SKM-1 (cell line): ENCODE data around the gene RETREG3.

Experiments
- DNase-seq: peaks from one replicate; lab custom pipeline; 2025; ENCODE audit not compliant: unreplicated experiment; lab: John Stamatoyannopoulos, UW

The RETREG3 gene

DNA sequence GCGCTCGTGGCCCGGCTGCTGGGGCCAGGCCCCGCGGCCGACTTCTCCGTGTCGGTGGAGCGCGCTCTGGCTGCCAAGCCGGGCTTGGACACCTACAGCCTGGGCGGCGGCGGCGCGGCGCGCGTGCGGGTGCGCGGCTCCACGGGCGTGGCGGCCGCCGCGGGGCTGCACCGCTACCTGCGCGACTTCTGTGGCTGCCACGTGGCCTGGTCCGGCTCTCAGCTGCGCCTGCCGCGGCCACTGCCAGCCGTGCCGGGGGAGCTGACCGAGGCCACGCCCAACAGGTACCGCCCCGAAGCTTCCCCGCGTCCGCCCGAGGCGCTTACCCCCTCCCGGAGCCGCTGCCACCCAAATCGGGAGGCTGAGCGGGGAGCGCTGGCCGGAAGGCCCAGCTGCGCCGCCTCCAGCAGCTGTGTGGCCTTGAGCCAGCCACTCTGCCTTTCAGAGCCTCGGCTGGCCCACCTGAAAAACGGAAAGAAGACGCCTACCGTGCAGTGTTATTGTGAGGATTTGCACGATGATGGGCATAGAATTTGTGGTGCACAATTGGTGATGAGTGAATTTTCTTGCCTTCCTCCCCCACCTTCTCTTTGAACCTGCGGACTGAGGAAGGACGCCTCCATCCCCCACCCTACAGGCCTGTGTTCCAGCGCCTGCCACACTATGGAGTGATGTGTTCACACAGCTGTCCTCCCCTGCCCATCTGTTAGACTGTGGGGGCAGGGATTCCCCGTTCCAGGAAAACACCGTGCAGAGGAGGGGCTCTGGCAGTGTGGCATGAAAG lies 72.6 kb downstream of the RETREG3 start:
- DNase-seq, result peak; percentile 30

DNA sequence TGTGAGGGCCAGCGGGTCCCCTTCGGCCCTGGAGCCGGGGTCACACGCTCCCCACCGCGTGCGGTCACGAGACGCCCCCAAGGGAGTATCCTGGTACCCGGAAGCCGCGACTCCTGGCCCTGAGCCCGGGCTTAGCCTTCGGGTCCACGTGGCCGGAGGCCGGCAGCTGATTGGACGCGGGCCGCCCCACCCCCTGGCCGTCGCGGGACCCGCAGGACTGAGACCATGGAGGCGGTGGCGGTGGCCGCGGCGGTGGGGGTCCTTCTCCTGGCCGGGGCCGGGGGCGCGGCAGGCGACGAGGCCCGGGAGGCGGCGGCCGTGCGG lies 73.2 kb downstream of the RETREG3 start, which contains the start of gene NAGLU:
TSS of gene NAGLU (plus strand) at position 194 of the 324 bp plus-strand sequence. CDS start at position 226, 32 bp downstream.
- DNase-seq, result peak; percentile 62

DNA sequence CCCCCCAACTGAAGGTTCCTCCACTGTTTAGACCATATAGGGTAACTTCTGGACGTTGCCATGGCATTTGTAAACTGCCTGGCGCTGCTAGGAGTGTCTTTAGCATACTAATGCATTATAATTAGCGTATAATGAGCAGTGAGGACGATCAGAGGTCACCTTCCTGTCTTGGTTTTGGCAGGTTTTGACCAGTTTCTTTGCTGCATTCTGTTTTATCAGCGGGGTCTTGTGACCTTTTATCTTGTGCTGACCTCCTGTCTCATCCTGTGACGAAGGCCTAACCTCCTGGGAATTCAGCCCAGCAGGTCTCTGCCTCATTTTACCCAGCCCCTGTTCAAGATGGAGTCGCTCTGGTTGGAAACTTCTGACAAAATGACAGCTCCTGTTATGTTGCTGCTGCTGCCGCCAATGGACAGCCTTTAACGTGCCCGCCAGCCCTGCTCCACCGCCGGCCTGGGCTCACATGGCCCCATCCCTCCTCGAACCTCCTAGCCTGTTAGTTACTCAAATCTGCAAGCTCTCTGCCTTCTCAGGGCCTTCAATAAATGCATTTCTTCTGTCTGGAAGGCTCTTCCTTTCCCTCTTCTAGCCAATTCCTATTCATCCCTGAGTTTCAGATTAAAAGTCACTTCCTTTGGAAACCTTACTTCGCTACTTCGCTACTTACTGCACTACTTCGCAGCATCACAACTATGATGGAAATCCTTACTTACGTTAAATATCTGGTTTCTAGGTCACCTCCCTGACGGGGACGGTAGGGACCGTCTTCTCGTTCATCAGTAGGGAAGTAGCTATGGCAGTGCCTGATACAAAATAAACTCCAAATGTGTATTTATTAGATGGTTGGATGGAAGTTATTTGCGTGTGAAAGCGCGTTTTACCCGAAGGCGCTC lies 73.8 kb downstream of the RETREG3 start:
- DNase-seq, result peak; percentile 42

DNA sequence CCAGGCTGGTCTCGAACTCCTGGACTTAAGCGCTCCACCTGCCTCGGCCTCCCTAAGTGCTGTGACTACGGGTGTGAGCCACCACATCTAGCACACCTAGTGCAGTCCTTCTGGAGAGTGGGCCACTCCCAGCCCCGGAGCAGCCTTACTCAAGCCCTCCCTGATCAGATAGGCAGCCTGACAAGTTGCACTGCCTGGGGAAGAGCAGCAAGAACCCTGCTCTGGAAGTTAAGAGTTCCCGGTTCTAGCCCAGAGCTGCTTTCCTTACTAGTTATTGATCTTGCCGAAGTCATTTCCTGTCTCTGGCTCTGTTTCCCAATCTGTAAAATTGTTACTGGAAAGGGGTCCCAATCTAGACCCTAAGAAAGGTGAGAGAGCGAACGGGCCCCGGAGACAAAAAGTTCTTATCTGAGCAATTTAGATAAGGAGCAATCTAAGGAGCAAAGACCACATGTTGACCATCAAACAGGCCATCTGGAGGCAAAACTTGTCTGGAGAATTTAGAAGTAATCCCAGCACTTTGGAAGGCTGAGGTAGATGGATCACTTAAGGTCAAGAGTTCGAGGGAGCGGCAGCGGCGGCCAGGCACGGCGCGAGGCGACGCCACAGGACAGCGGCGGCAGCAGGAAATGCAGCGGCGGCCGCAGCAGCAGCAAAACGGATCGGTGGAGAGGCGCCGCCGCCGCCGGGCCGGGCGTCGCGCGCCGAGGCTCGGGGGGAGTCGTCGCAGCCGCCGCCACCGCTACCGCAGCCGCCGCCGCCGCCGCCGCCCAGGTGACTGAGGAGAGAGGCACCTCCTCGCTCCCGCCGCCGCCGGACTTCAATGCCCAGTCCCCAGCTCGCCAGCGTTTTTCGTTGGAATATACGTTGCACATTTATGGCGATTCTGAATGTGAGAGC lies 77.5 kb downstream of the RETREG3 start:
- DNase-seq, result peak; percentile 36

DNA sequence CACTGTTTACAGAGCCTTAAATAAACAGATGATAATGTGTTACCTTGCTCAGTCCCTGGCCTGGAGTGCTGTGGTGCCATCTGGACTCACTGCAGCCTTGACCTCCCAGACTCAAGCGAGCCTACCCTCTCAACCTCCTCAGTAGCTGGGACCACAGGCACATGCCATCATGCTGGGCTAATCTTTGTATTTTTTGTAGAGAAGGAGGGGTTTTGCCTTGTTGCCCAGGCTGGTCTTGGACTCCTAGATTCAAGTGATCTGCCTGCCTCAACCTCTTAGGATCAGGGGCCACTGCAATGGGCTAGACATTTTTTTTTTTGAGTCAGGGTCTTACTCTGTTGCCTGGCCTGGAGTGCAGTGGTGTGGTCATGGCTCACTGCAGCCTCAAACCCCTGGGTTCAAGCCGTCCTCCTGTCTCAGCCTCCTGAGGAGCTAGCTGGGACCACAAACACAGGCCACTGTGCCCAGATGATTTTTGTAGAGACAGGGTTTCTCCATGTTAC lies 78.2 kb downstream of the RETREG3 start:
- DNase-seq, result no peak
